Iris pigment epithelial cell (primary cell): ENCODE results near the gene INF2.

Source experiments
- DNase-seq: peaks from one replicate; pipeline ENCODE4 v3.0.0-alpha.2; 2011; ENCODE audit warnings: low read depth

INF2 gene

DNA sequence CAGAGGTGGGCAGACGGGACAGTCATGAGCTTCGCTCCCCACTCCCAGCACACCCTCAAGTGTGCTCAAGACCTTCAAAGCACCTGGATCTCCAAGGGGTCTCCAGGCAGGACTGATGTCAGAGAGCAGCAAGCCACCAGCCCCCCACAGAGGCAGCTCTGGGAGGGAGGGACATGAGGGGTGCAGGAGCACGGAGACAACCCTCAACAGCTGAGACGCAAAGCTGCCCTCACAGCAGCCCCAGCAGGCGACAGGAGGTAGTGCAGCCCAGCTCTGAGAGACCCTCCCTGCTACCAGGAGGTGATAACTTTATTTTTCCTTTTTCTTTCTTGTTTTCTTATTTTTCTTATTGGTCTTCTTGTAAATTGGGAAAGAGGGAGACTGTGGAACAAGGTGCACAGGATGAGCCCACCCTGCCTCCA is 81.4 kb downstream of the INF2 start:
- DNase-seq: peak; percentile 32

DNA sequence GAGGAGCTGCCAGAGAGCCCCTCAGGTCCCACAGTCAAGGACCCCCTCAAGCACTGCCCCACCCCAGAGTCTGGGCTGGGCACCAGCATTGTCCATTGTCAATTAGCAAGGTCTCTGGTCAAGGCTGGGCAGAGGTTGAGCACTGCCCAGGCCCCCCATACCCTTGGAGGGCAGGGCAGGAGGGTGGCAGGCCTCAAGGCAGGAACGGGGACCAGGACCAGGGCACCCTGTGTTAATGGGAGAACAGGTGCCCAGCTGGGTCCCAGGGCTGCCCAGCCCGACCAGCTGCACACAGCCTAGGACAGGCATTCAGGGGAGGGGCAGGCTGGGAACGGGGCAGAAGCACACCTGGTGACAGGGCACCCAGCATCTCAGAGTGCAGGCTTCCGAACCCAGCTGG is 82.0 kb downstream of the INF2 start:
- DNase-seq: no peak
